Mammary epithelial cell (primary cell): Measurements from ENCODE around the gene IFI16.

ENCODE experiments used
- CTCF ChIP-seq, 2 donors: IDR thresholded peaks in 1 of 2; conservative IDR thresholded peaks in 1 of 2; 2 replicates each; pipeline ENCODE4 v1.5.1; 2011 to 2012; ENCODE audit warnings: inconsistent platforms in 2 of 2, low read length in 2 of 2, mild to moderate bottlenecking in 2 of 2, control low read depth in 1 of 2, low read depth in 1 of 2; ENCODE audit not compliant: insufficient read depth in 1 of 2; ENCODE audit errors: extremely low read depth in 1 of 2
- EZH2 ChIP-seq: IDR thresholded peaks from 2 replicates; pipeline ENCODE4 v1.6.1; 2012; ENCODE audit warnings: low read length, inconsistent platforms, borderline replicate concordance

GRCh38 chr1:158984386-158984785, 25.3 kb upstream of the IFI16 start:
- no peak for TF ChIP-seq CTCF (conservative IDR thresholded peaks at IDR 0.05 in 1 of 2, IDR thresholded peaks at IDR 0.05 in 1 of 2; ENCODE audit: extremely low read depth in 1 of 2, insufficient read depth in 1 of 2, low read depth in 1 of 2, low read length in 2 of 2)
- TF ChIP-seq EZH2 = no peak
